CD4-positive, alpha-beta T cell treated with Interleukin-10 for 1 hour (primary cell): Measurements from ENCODE around the gene RFC4.
A peak's percentile ranks its signal among the peaks of the same experiment; 100 is the strongest.

Source experiments
- DNase-seq: peaks from one replicate; pipeline ENCODE4 v3.0.0-alpha.2; 2020

RFC4 gene

GRCh38 chr3:186785495-186786018, 20.7 kb downstream of the RFC4 start:
- DNase-seq, result no peak

- peak; percentile 12 for DNase-seq
Observed at GRCh38 chr3:186784820-186785494, 21.3 kb downstream of the RFC4 start.

GRCh38 chr3:186783731-186784515, 22.4 kb downstream of the RFC4 start:
- DNase-seq, result peak; percentile 85

- peak; percentile 93 for DNase-seq
Observed at GRCh38 chr3:186783058-186783730, 23.1 kb downstream of the RFC4 start, which contains the start of gene EIF4A2. Gene EIF4A2 (plus strand): TSS chr3:186783577. CDS start chr3:186783611, 34 bp downstream.

- no peak for DNase-seq
Observed at GRCh38 chr3:186782542-186783057, 23.7 kb downstream of the RFC4 start.

- DNase-seq, result no peak
Observed at GRCh38 chr3:186779204-186779603, 27.1 kb downstream of the RFC4 start.

- DNase-seq, result no peak
Observed at GRCh38 chr3:186775999-186776398, 30.3 kb downstream of the RFC4 start.

GRCh38 chr3:186772701-186773417, 33.4 kb downstream of the RFC4 start:
- DNase-seq, result peak; percentile 63

GRCh38 chr3:186772281-186772694, 34.0 kb downstream of the RFC4 start:
- DNase-seq, result no peak

- DNase-seq, result no peak
Observed at GRCh38 chr3:186760897-186761447, 45.3 kb downstream of the RFC4 start.

DNA sequence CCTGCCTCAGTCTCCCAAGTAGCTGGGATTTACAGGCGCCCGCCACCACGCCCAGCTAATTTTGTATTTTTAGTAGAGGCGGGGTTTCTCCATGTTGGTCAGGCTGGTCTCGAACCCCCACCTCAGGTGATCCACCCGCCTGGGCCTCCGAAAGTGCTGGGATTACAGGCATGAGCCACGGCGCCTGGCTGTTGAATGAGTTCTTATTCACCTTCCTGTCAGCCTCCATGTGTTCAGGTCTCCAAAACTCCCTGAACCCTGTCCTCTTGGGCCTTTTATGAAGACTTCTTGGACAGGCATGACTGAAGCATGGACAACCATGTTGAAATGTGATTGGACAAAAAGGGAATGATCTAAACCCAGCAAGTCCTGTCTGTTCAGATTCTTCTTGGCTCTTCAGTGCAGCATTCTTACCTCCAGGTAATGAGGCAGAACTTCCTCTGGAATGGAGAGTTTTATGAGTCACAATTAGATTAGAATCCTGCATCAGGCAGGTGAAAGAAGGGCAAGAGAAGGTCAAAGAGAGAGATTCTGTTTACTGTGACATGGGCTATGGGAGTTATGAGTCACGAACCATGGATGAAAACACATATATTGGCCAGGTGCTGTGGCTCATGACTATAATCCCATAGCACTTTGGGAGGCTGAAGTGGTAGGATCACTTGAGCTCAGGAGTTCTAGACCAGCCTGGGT, 46.0 kb downstream of the RFC4 start:
- no peak for DNase-seq

DNA sequence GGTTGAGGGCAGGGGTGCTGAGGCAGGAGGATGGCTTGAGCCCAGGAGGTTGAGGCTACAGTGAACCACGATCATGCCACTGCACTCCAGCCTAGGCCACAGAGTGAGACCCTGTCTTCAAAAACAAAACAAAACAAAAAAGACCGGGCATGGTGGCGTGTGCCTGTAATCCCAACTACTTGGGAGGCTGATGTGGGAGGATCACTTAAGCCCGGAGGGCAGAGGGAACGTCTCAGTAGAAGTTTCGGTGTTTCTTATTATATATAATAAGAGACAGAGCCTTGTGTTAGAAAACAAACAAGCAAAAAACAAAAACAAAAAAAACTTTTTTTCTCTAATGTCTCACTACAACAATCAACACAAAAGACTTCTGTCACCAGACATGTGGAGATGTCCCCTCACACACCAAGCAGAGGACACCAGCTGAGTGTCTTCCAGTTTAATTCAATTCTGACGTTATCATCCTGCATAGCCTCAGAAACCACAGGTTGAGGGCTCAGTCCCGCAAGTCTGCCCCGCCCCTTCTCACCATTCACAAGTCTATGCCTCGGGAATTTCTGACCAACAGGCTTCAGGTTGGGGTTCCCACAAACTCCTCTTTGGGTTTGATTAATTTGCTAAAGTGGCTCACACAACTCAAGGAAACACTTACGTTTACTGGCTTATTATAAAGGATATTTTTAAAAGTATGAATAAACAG, 46.9 kb downstream of the RFC4 start:
- DNase-seq, result no peak

- no peak for DNase-seq
Observed at GRCh38 chr3:186757686-186758220, 48.5 kb downstream of the RFC4 start.

DNA sequence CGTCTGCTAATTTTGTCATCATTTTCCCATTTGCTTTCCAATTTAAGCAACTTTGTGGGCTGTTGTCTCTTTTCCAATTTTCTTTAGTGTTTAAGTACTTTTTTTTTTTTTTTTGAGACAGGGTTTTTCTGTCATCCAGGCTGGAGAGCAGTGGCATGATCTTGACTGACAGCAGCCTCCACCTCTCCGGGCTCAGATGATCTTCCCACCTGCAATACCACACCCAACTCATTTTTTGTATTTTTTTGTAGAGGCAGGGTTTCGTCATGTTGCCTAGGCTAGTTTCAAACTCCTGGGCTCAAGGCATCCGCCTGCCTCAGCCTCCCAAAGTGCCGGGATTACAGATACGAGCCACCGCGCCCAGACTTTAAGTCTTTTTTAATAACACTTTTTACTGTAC, 49.1 kb downstream of the RFC4 start:
- DNase-seq, result no peak

DNA sequence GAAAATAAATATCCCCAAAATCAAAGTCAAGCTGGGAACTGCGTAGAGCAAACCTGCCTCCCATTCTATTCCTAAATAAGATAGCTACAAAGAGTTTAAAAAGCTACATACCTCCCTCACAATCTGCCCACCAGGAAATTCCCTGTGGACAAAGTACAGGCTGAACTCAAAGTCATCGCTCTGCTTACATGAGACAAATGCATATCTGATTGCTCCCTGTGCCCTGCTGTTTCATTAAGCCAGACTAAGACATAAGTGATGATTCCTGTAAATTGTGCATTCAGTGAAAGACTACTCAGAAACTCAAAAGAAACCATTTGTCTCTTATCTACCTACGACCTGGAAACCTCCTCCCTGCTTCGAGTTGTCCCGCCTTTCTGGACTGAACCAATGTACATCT, 51.4 kb downstream of the RFC4 start:
- no peak for DNase-seq

- no peak for DNase-seq
Observed at GRCh38 chr3:186754006-186754405, 52.3 kb downstream of the RFC4 start.

GRCh38 chr3:186751480-186751879, 54.8 kb downstream of the RFC4 start:
- no peak for DNase-seq

- DNase-seq, result no peak
Observed at GRCh38 chr3:186750316-186750715, 56.0 kb downstream of the RFC4 start.

DNA sequence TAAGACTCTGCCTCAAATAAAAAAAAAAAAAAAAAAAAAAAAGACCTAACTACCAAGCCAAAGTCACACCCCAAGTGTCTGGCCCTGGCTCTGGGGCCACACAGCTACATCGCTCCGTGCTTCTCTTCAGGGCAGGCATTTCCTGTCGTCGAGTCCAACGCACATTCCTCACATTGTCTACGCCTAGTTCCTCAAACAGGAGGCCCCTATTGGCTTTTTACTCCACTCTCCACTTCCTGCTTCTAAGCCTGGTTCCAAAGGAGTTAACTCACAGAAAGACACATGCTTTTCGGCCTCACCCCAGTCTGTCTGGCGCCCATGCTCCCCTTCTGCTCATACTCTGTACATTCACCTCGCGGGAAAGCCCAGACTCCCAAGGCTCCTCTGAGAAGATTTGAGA, 60.3 kb downstream of the RFC4 start:
- peak; percentile 2 for DNase-seq

- DNase-seq, result no peak
Observed at GRCh38 chr3:186743666-186744065, 62.6 kb downstream of the RFC4 start.
